ENCODE measurements around the gene AMIGO2. TPM values are rescaled to one million over a fixed set of nuclear protein-coding genes. Genes with fewer than 3 reads are reported as not detected.

AMIGO2 gene
- total RNA-seq, 1 experiment from 2014 or later: 0.96 TPM

GRCh38 chr12:47102406-47102805 lies 22.6 kb upstream of the AMIGO2 start (continued):
- no peak for TF ChIP-seq ZBTB33 (IDR thresholded peaks at IDR 0.05; ENCODE audit: extremely low read depth, insufficient replicate concordance, low read length)
- TF ChIP-seq JUND (IDR thresholded peaks at IDR 0.05): no peak
- no peak for TF ChIP-seq CEBPB (IDR thresholded peaks at IDR 0.05; ENCODE audit: low read depth)
- no peak for TF ChIP-seq REST (IDR thresholded peaks at IDR 0.05; ENCODE audit: low read depth)
- no peak for TF ChIP-seq SRF (IDR thresholded peaks at IDR 0.05; ENCODE audit: low read depth)
- no peak for TF ChIP-seq TCF7L2 (IDR thresholded peaks at IDR 0.05; ENCODE audit: borderline replicate concordance, extremely low read depth, insufficient read depth, insufficient read length)

- DNase-seq (ENCODE audit: low read depth, low spot score) (no peak), ATAC-seq (no peak)
- Histone ChIP-seq H4K20me1 (ENCODE audit: insufficient read depth) (no peaks in the 10 kb centered on the region), H3K4me3 (replicated peaks in 1 of 2; ENCODE audit: low read depth in 1 of 2, low read length in 2 of 2) (no peak overlapping the region), H2AFZ (ENCODE audit: low read depth, low read length, poor library complexity, severe bottlenecking) (no peak overlapping the region), H3K4me2 (ENCODE audit: low read length) (no peak overlapping the region), H3K79me2 (ENCODE audit: insufficient read depth, low read length) (no peaks in the 10 kb centered on the region), H3K9ac (ENCODE audit: low read length) (no peak overlapping the region), H3K27me3 (ENCODE audit: insufficient read depth, low read length) (no peaks in the 10 kb centered on the region), H3K9me3 (ENCODE audit: control insufficient read depth in 1 of 2, insufficient read depth in 1 of 2, low read depth in 1 of 2, low read length in 2 of 2) (no peaks in the 10 kb centered on the region), H3K27ac (ENCODE audit: low read depth, low read length) (no peak overlapping the region), H3K9me2 (ENCODE audit: insufficient read depth) (no peaks in the 10 kb centered on the region), H3K36me3 (ENCODE audit: control insufficient read depth in 1 of 2, insufficient read depth in 2 of 2, low read length in 2 of 2) (no peaks in the 10 kb centered on the region), H3K4me1 (ENCODE audit: control insufficient read depth in 1 of 2, insufficient read depth in 2 of 2, low read length in 2 of 2) (no peaks in the 10 kb centered on the region)
- POLR2A ChIA-PET: no interaction called here
- RAD21 ChIA-PET (ENCODE audit: low non-redundant PET in 1 of 2, low total read pairs in 2 of 2, uncharacterized antibody in 2 of 2, unreplicated experiment in 2 of 2): no interaction called here
- no TSS peak for BruUV-seq (replicated peaks)
- intact Hi-C loops (cut with micrococcal nuclease): no loop called here
- CTCF ChIA-PET: no interaction called here
- TF ChIP-seq TCF7L2 (IDR thresholded peaks at IDR 0.05; ENCODE audit: borderline replicate concordance, extremely low read depth, insufficient read depth, insufficient read length) (no peak), CBX3 (IDR thresholded peaks at IDR 0.05; ENCODE audit: low read depth) (no peak), CTCF (IDR thresholded peaks at IDR 0.05 in 2 of 3, conservative IDR thresholded peaks at IDR 0.05 in 1 of 3; ENCODE audit: borderline replicate concordance in 1 of 3, insufficient read depth in 1 of 3, low read depth in 2 of 3, low read length in 2 of 3) (no peak), EGR1 (IDR thresholded peaks at IDR 0.05; ENCODE audit: low read depth) (no peak), SP1 (IDR thresholded peaks at IDR 0.05; ENCODE audit: low read depth) (no peak), JUND (IDR thresholded peaks at IDR 0.05) (no peak), ZBTB33 (IDR thresholded peaks at IDR 0.05; ENCODE audit: extremely low read depth, insufficient replicate concordance, low read length) (no peak), SRF (IDR thresholded peaks at IDR 0.05; ENCODE audit: low read depth) (no peak)
These were observed 20.4 kb upstream of the AMIGO2 start for GRCh38 chr12:47100160-47100559.
